GM12878 (cell line): ENCODE results near the gene CALN1. TPM values are rescaled to one million over a fixed set of nuclear protein-coding genes. Genes with fewer than 3 reads are reported as not detected.

Experiments used
- ATAC-seq: fragments of 200-7000 bp; cut with Tn5 transposase; 3 replicates; pipeline ENCODE4 v1.9.1; 2020; ENCODE audit warnings: mild to moderate bottlenecking, moderate library complexity
- BruUV-seq: library from RNA; stranded (reverse); fragments of 400-500 nt; replicated peaks from 2 replicates; lab custom pipeline; 2021; lab: Mats Ljungman, UMichigan
- CTCF ChIA-PET: fragments of 300-600 bp; sonication (Branson Sonifier 250); formaldehyde crosslinking; extraction: SDS; loops from one replicate; lab custom pipeline; 2021; ENCODE audit warnings: inconsistent platforms; lab: Yijun Ruan, JAX
- POLR2A ChIA-PET: fragments of 350-600 bp; formaldehyde crosslinking; extraction: SDS; loops from one replicate; lab custom pipeline; 2021; ENCODE audit warnings: inconsistent platforms; lab: Charles Lee
- RAD21 ChIA-PET: fragments of 300-600 bp; sonication (Branson Sonifier 250); formaldehyde crosslinking; loops from one replicate; lab custom pipeline; 2023; ENCODE audit warnings: antibody characterized with exemption; ENCODE audit not compliant: unreplicated experiment; lab: Charles Lee
- SMC1A ChIA-PET: fragments of 300-600 bp; sonication (Branson Sonifier 250); formaldehyde crosslinking; loops from one replicate; lab custom pipeline; 2023; ENCODE audit not compliant: unreplicated experiment, uncharacterized antibody; lab: Charles Lee
- DNase-seq: peaks from one replicate; pipeline ENCODE4 v3.0.0-alpha.2; 2011; ENCODE audit warnings: low read depth, low spot score
- FAIRE-seq: peaks from 3 replicates; lab custom pipeline; 2011; peaks lifted over from hg19 to GRCh38; lab: Jason Lieb, UNC
- H2AFZ ChIP-seq: 2 replicates; pipeline ENCODE4 v1.6.0; 2011; ENCODE audit warnings: low read depth, low read length, control low read depth; ENCODE audit not compliant: control insufficient read depth
- H3K27ac ChIP-seq: 2 replicates; pipeline ENCODE4 v1.5.1; 2011; ENCODE audit warnings: control low read depth; ENCODE audit not compliant: control insufficient read depth, insufficient read depth
- H3K27me3 ChIP-seq, 2 experiments: replicated peaks in 1 of 2; 2 replicates each; pipeline versions ENCODE4 v1.6.0 to v1.6.1; 2011; ENCODE audit warnings: low read length in 1 of 2; ENCODE audit not compliant: control insufficient read depth in 2 of 2, insufficient read depth in 2 of 2
- H3K36me3 ChIP-seq, 2 experiments: 2 replicates each; pipeline ENCODE4 v1.5.1; 2011; ENCODE audit warnings: low read length in 1 of 2; ENCODE audit not compliant: control insufficient read depth in 2 of 2, insufficient read depth in 2 of 2
- H3K4me1 ChIP-seq: 2 replicates; pipeline ENCODE4 v1.6.1; 2011; ENCODE audit warnings: mild to moderate bottlenecking, low read length, moderate library complexity, mixed read lengths; ENCODE audit not compliant: control insufficient read depth, insufficient read depth
- H3K4me2 ChIP-seq: 2 replicates; pipeline ENCODE4 v1.6.0; 2011; ENCODE audit warnings: control low read depth; ENCODE audit not compliant: control insufficient read depth, insufficient read depth
- H3K4me3 ChIP-seq: fragments of 200-600 bp; sonication (generic); 2 replicates; pipeline ENCODE4 v1.5.1; 2016
- H3K79me2 ChIP-seq: 2 replicates; pipeline ENCODE4 v1.6.0; 2011; ENCODE audit warnings: low read length; ENCODE audit not compliant: control insufficient read depth, insufficient read depth
- H3K9ac ChIP-seq: 2 replicates; pipeline ENCODE4 v1.8.0; 2011; ENCODE audit warnings: low read length, control low read depth, mixed read lengths; ENCODE audit not compliant: control insufficient read depth, insufficient read depth
- H3K9me3 ChIP-seq: replicated peaks from 3 replicates; pipeline ENCODE4 v1.5.1; 2011; ENCODE audit warnings: mild to moderate bottlenecking, low read length; ENCODE audit not compliant: control insufficient read depth, insufficient read depth
- H4K20me1 ChIP-seq: 2 replicates; pipeline ENCODE4 v1.6.0; 2011; ENCODE audit not compliant: control insufficient read depth, insufficient read depth
- ASH2L ChIP-seq: fragments of 300-600, 200-600 bp; sonication (generic); IDR thresholded peaks from 2 replicates; pipeline ENCODE4 v1.6.1; 2017; ENCODE audit warnings: low read depth, mild to moderate bottlenecking, borderline replicate concordance
- BACH1 ChIP-seq: fragments of 450-650 bp; IDR thresholded peaks from 2 replicates; pipeline ENCODE4 v1.6.1; 2017; ENCODE audit warnings: mild to moderate bottlenecking, borderline replicate concordance
- E2F8 ChIP-seq: fragments of 450-650 bp; IDR thresholded peaks from 2 replicates; pipeline ENCODE4 v1.6.1; 2018; ENCODE audit warnings: mild to moderate bottlenecking, low read depth, moderate library complexity; ENCODE audit not compliant: partially characterized antibody
- EED ChIP-seq: sonication (generic); IDR thresholded peaks from 2 replicates; pipeline ENCODE4 v1.6.1; 2016; ENCODE audit warnings: antibody characterized with exemption, low read depth
- EGR1 ChIP-seq, 2 experiments: IDR thresholded peaks; 1 replicate in 1 of 2; 2 replicates in 1 of 2; pipeline ENCODE4 v1.6.1; 2011 to 2012; ENCODE audit warnings: low read depth in 2 of 2, low read length in 2 of 2, borderline replicate concordance in 1 of 2, mild to moderate bottlenecking in 1 of 2, moderate library complexity in 1 of 2
- GATAD2B ChIP-seq: fragments of 450-650 bp; conservative IDR thresholded peaks from 2 replicates; pipeline ENCODE4 v1.6.1; 2017; ENCODE audit warnings: low read depth, mild to moderate bottlenecking, moderate library complexity
- HDAC2 ChIP-seq: fragments of 200-600 bp; sonication (generic); IDR thresholded peaks from 2 replicates; pipeline ENCODE4 v1.6.1; 2017
- JUNB ChIP-seq: IDR thresholded peaks from 2 replicates; pipeline ENCODE4 v1.6.1; 2016; ENCODE audit warnings: antibody characterized with exemption, mild to moderate bottlenecking
- KDM1A ChIP-seq: fragments of 200-600 bp; sonication (generic); IDR thresholded peaks from 2 replicates; pipeline ENCODE4 v1.6.1; 2016; ENCODE audit warnings: borderline replicate concordance
- MAX ChIP-seq: IDR thresholded peaks from 2 replicates; pipeline ENCODE4 v1.6.1; 2012; ENCODE audit warnings: low read depth, low read length, improper control_type of control experiment
- MYC ChIP-seq: IDR thresholded peaks from 2 replicates; pipeline ENCODE4 v1.6.1; 2011; ENCODE audit warnings: mild to moderate bottlenecking, low read length, moderate library complexity, inconsistent platforms; ENCODE audit not compliant: insufficient read depth, insufficient replicate concordance, insufficient read length, severe bottlenecking
- NRF1 ChIP-seq: conservative IDR thresholded peaks from 2 replicates; pipeline ENCODE4 v1.6.1; 2011; ENCODE audit warnings: mild to moderate bottlenecking, low read depth, low read length, improper control_type of control experiment
- POLR2AphosphoS2 ChIP-seq: IDR thresholded peaks from 2 replicates; pipeline ENCODE4 v1.6.1; 2011; ENCODE audit warnings: low read depth, mild to moderate bottlenecking, low read length, improper control_type of control experiment, moderate library complexity
- RFX5 ChIP-seq: IDR thresholded peaks from 2 replicates; pipeline ENCODE4 v1.6.1; 2011; ENCODE audit warnings: low read depth, low read length, improper control_type of control experiment
- STAT3 ChIP-seq: IDR thresholded peaks from 2 replicates; pipeline ENCODE4 v1.6.1; 2011; ENCODE audit warnings: low read depth, low read length, improper control_type of control experiment
- ZNF207 ChIP-seq: fragments of 450-650 bp; IDR thresholded peaks from 2 replicates; pipeline ENCODE4 v1.6.1; 2014; ENCODE audit warnings: antibody characterized with exemption, mild to moderate bottlenecking, borderline replicate concordance
- ZNF274 ChIP-seq: IDR thresholded peaks from one replicate; pipeline ENCODE4 v1.8.0; 2011; ENCODE audit not compliant: insufficient read length, insufficient read depth
- ZNF622 ChIP-seq: fragments of 450-650 bp; IDR thresholded peaks from 2 replicates; pipeline ENCODE4 v1.6.1; 2017; ENCODE audit warnings: mild to moderate bottlenecking, inconsistent platforms
- ZSCAN29 ChIP-seq: fragments of 450-650 bp; IDR thresholded peaks from 2 replicates; pipeline ENCODE4 v1.6.1; 2017; ENCODE audit warnings: mild to moderate bottlenecking, moderate library complexity
- whole genome bisulfite sequencing: methylation state at CpG from one replicate; pipeline ENCODE4 v1.1.6; 2016; ENCODE audit warnings: low lambda C conversion rate; ENCODE audit not compliant: insufficient replicate concordance, insufficient coverage; ENCODE audit errors: missing lambda C conversion rate; 5-methylcytosine and 5-hydroxymethylcytosine counted together
- in situ Hi-C: fragments of 300-500 bp; cut with MboI; formaldehyde crosslinking; loops from 9 replicates; pipeline ENCODE4 v1.14.3; 2018; ENCODE audit warnings: mixed read lengths
- intact Hi-C: fragments of 100-400 bp; cut with micrococcal nuclease; formaldehyde crosslinking; loops from one replicate; pipeline ENCODE4 v1.14.2; 2022; ENCODE audit not compliant: unreplicated experiment
- polyA plus RNA-seq, 11 experiments: library from polyadenylated mRNA; depleted of rRNA in 4 of 11; unstranded in 6 of 11; stranded (reverse) in 5 of 11; fragments of >200 nt; fragmentation: Nextera tagmentation in 4 of 11; fragmentation: Illumina TruSeq in 1 of 11; extraction: Ambion mirVana in 4 of 11; extraction: Trizol in 1 of 11; gene quantifications; 1 replicate in 1 of 11; 2 replicates in 10 of 11; pipeline versions ENCODE4 v1.2.1 to v1.2.3, GENCODE V29; 2011 to 2016; ENCODE audit warnings: inconsistent platforms in 2 of 11, missing spikeins in 2 of 11, low read depth in 1 of 11
- total RNA-seq, 4 experiments: library from RNA; depleted of rRNA in 3 of 4; stranded (reverse); fragments of >200 nt in 3 of 4; fragmentation: Illumina TruSeq in 1 of 4; extraction: Trizol in 1 of 4; gene quantifications; 2 replicates each; pipeline versions ENCODE4 v1.2.1 to v1.2.3, GENCODE V29; 2013 to 2021

CALN1 gene
- total and polyA plus RNA-seq, 10 of the 15 experiments (the other 5 are each of a cell fraction or from before 2014, with no cell fraction given): 0.48 to 15.3 (median 1.6) TPM

- Histone ChIP-seq H3K9ac (no peak overlapping the region), H3K36me3 (no peaks in the 10 kb centered on the region), H3K4me2 (no peak overlapping the region), H4K20me1 (no peaks in the 10 kb centered on the region), H3K79me2 (no peaks in the 10 kb centered on the region), H3K27me3 (no peaks in the 10 kb centered on the region), H3K4me3 (no peak overlapping the region), H3K9me3 (no peaks in the 10 kb centered on the region), H3K27ac (no peak overlapping the region), H2AFZ (no peak overlapping the region), H3K4me1 (no peaks in the 10 kb centered on the region)
- no TSS peak for BruUV-seq
- no peak for FAIRE-seq
- intact Hi-C loops (no loop called here), in situ Hi-C loops (no loop called here)
- RAD21 ChIA-PET: no interaction called here
- ATAC-seq: no peak
- CTCF ChIA-PET: no interaction called here
- POLR2A ChIA-PET: no interaction called here
- WGBS: 3% methylated on average over 3 of the region's 3 CpGs
- SMC1A ChIA-PET: interaction anchor here (0.6 kb wide), 1 partner anchor 12 kb away, joined by 5 read pairs; no protein-coding TSS in a partner anchor
- TF ChIP-seq JUNB (no peak), E2F8 (no peak), ZSCAN29 (no peak), POLR2AphosphoS2 (no peak), STAT3 (no peak), ZNF274 (no peak), ASH2L (no peak), MAX (no peak), EED (no peak), BACH1 (no peak), GATAD2B (no peak), RFX5 (no peak), NRF1 (no peak), EGR1 (IDR thresholded peaks at IDR 0.05; ENCODE audit: borderline replicate concordance in 1 of 2, low read depth in 2 of 2, low read length in 2 of 2) (no peak), ZNF622 (no peak), KDM1A (no peak), HDAC2 (no peak), MYC (no peak), ZNF207 (no peak)
- DNase-seq: no peak
Observed at GRCh38 chr7:72267291-72267800, 144.8 kb downstream of the CALN1 start.
